GM18498 (cell line): Measurements from ENCODE around the gene GOT1.

ENCODE experiments used
- ATAC-seq: cut with Tn5 transposase; IDR thresholded peaks from one replicate; pipeline ENCODE4 v1.9.1; 2021; ENCODE audit warnings: mild to moderate bottlenecking, moderate library complexity; ENCODE audit not compliant: unreplicated experiment

The GOT1 gene

GRCh38 chr10:99396471-99396870, 34.0 kb downstream of the GOT1 start:
- ATAC-seq: no peak

GRCh38 chr10:99395750-99396445, 34.5 kb downstream of the GOT1 start:
- ATAC-seq: no peak

- no peak for ATAC-seq
These were observed 35.5 kb downstream of the GOT1 start for GRCh38 chr10:99394761-99395386.

GRCh38 chr10:99394256-99394655, 36.2 kb downstream of the GOT1 start:
- ATAC-seq: no peak

GRCh38 chr10:99393683-99394082, 36.7 kb downstream of the GOT1 start:
- ATAC-seq: no peak

- no peak for ATAC-seq
These were observed 37.4 kb downstream of the GOT1 start for GRCh38 chr10:99393036-99393435.

GRCh38 chr10:99391346-99391745, 39.1 kb downstream of the GOT1 start:
- ATAC-seq: no peak

- ATAC-seq: no peak
These were observed 40.5 kb downstream of the GOT1 start for GRCh38 chr10:99389729-99390480.

GRCh38 chr10:99387541-99387940, 42.9 kb downstream of the GOT1 start:
- no peak for ATAC-seq

- ATAC-seq: no peak
These were observed 43.4 kb downstream of the GOT1 start for GRCh38 chr10:99387071-99387470.

- no peak for ATAC-seq
These were observed 48.2 kb downstream of the GOT1 start for GRCh38 chr10:99382176-99382575.

GRCh38 chr10:99375426-99375825, 55.0 kb downstream of the GOT1 start:
- ATAC-seq: no peak

- ATAC-seq: no peak
These were observed 55.5 kb downstream of the GOT1 start for GRCh38 chr10:99374972-99375371.

GRCh38 chr10:99374526-99374925, 55.9 kb downstream of the GOT1 start:
- no peak for ATAC-seq

GRCh38 chr10:99372546-99373271, 57.7 kb downstream of the GOT1 start:
- ATAC-seq: no peak

- peak; percentile 94 for ATAC-seq
These were observed 59.4 kb downstream of the GOT1 start for GRCh38 chr10:99370993-99371392.

- no peak for ATAC-seq
These were observed 60.9 kb downstream of the GOT1 start for GRCh38 chr10:99369551-99369950.

- ATAC-seq: no peak
These were observed 61.3 kb downstream of the GOT1 start for GRCh38 chr10:99369126-99369525.

- ATAC-seq: no peak
These were observed 61.8 kb downstream of the GOT1 start for GRCh38 chr10:99368646-99369045.

GRCh38 chr10:99366666-99367065, 63.8 kb downstream of the GOT1 start:
- ATAC-seq: no peak

GRCh38 chr10:99365736-99366135, 64.7 kb downstream of the GOT1 start:
- ATAC-seq: no peak
